ENCODE measurements around the gene TAS2R1.

DNA sequence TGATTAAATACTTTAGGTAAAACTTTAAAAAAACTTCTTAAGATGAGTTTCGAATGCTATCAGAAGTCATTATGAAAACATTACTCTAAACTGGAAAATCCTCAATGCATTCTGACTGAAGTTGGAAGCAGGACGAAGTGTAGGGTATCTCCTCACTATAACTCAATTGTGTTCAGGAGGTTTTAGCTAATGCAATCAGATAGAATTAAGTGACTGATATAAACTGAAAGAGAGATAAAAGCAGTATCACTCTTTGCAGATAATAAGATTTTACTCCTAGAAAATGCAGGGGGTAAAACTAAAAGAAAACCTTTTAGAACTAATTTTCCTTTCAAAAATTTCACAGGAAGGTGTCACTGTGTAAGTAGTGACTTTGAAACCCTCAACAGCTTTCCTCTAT, 22.1 kb downstream of the TAS2R1 start:
- TF ChIP-seq, protein P1, sequence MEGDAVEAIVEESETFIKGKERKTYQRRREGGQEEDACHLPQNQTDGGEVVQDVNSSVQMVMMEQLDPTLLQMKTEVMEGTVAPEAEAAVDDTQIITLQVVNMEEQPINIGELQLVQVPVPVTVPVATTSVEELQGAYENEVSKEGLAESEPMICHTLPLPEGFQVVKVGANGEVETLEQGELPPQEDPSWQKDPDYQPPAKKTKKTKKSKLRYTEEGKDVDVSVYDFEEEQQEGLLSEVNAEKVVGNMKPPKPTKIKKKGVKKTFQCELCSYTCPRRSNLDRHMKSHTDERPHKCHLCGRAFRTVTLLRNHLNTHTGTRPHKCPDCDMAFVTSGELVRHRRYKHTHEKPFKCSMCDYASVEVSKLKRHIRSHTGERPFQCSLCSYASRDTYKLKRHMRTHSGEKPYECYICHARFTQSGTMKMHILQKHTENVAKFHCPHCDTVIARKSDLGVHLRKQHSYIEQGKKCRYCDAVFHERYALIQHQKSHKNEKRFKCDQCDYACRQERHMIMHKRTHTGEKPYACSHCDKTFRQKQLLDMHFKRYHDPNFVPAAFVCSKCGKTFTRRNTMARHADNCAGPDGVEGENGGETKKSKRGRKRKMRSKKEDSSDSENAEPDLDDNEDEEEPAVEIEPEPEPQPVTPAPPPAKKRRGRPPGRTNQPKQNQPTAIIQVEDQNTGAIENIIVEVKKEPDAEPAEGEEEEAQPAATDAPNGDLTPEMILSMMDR (IDR thresholded peaks at IDR 0.05) = no peak
- no peak for TF ChIP-seq POLR2A (IDR thresholded peaks at IDR 0.05)
- TF ChIP-seq POLR2AphosphoS5 (IDR thresholded peaks at IDR 0.05) = no peak
- TF ChIP-seq EP300 (IDR thresholded peaks at IDR 0.05; ENCODE audit: low read depth) = no peak
